ENCODE results near the gene TMEM63B. TPM values are rescaled to one million over a fixed set of nuclear protein-coding genes. Genes with fewer than 3 reads are reported as not detected.

The TMEM63B gene
- polyA plus RNA-seq, 2 of the 4 experiments (the other 2 are of a cell fraction): 21.6 to 24.0 TPM

- TF ChIP-seq NFE2L2 (conservative IDR thresholded peaks at IDR 0.05; ENCODE audit: low read length) (no peak), FOSB (CRISPR knock-in tag; IDR thresholded peaks at IDR 0.05) (no peak), POLR2A (IDR thresholded peaks at IDR 0.05; ENCODE audit: low read length) (no peak), JUNB (IDR thresholded peaks at IDR 0.05) (no peak), CEBPB (IDR thresholded peaks at IDR 0.05) (no peak)
Measured at GRCh38 chr6:44108471-44108870, 18.9 kb upstream of the TMEM63B start (continued).

DNA sequence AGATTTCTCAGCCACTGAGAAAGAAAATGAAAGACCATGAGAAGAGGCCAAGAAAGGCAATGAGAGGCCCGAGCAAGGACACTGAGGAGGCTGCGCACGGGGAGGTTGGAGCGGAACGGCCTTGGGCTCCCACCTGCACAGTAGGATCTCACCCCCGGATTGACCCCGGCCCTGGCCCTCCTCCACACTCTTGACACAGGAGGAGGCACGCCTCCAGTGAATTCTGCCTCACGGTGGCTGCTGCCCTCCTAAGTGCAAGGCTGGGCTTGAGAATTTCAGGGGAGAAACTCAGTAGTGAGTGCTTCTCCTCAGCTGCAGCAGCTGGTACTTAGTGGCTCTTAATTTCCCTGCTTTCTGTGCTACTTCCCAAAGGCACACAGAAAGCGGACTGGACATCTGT is 18.1 kb upstream of the TMEM63B start:
- Histone ChIP-seq H3K9me3 (no peaks in the 10 kb centered on the region), H3K27ac (no peak overlapping the region), H3K4me1 (no peaks in the 10 kb centered on the region), H3K4me3 (no peak overlapping the region), H3K4me2 (no peak overlapping the region)
- ChIA-PET POLR2A (no interaction called here), CTCF (interaction anchor here (0.5 to 6.7 kb wide), 3 partner anchors 8 to 1452 kb away, joined by 3 to 30 read pairs (median 3); no protein-coding TSS in a partner anchor)
- FAIRE-seq (no peak), ATAC-seq (no peak), DNase-seq (ENCODE audit: low read depth in 1 of 2, low spot score in 1 of 2) (no peak)
- WGBS (ENCODE audit: missing lambda C conversion rate): 86% methylated on average over 9 of the region's 10 CpGs
- TF ChIP-seq RAD21 (conservative IDR thresholded peaks at IDR 0.05 in 1 of 2, IDR thresholded peaks at IDR 0.05 in 1 of 2) (no peak), ZNF302 (CRISPR knock-in tag; IDR thresholded peaks at IDR 0.05) (no peak), ZSCAN20 (CRISPR knock-in tag; IDR thresholded peaks at IDR 0.05) (no peak), RNF2 (IDR thresholded peaks at IDR 0.05; ENCODE audit: borderline replicate concordance, low read depth) (no peak), EP300 (IDR thresholded peaks at IDR 0.05) (no peak), NPAS2 (CRISPR knock-in tag; IDR thresholded peaks at IDR 0.05; ENCODE audit: borderline replicate concordance) (no peak), CBX2 (IDR thresholded peaks at IDR 0.05; ENCODE audit: borderline replicate concordance, low read depth) (no peak), BHLHE40 (IDR thresholded peaks at IDR 0.05; ENCODE audit: low read depth, low read length) (no peak), HOXB13 (CRISPR knock-in tag; IDR thresholded peaks at IDR 0.05; ENCODE audit: low read depth) (no peak), POLR2AphosphoS2 (conservative IDR thresholded peaks at IDR 0.05; ENCODE audit: low read length) (no peak), JUNB (IDR thresholded peaks at IDR 0.05) (no peak), FOSL2 (IDR thresholded peaks at IDR 0.05) (no peak), FOSL2 (CRISPR knock-in tag; IDR thresholded peaks at IDR 0.05) (no peak), CEBPB (IDR thresholded peaks at IDR 0.05) (no peak)
- TF ChIP-seq, protein P1, sequence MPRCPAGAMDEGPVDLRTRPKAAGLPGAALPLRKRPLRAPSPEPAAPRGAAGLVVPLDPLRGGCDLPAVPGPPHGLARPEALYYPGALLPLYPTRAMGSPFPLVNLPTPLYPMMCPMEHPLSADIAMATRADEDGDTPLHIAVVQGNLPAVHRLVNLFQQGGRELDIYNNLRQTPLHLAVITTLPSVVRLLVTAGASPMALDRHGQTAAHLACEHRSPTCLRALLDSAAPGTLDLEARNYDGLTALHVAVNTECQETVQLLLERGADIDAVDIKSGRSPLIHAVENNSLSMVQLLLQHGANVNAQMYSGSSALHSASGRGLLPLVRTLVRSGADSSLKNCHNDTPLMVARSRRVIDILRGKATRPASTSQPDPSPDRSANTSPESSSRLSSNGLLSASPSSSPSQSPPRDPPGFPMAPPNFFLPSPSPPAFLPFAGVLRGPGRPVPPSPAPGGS (IDR thresholded peaks at IDR 0.05): no peak
- TF ChIP-seq, protein P2, sequence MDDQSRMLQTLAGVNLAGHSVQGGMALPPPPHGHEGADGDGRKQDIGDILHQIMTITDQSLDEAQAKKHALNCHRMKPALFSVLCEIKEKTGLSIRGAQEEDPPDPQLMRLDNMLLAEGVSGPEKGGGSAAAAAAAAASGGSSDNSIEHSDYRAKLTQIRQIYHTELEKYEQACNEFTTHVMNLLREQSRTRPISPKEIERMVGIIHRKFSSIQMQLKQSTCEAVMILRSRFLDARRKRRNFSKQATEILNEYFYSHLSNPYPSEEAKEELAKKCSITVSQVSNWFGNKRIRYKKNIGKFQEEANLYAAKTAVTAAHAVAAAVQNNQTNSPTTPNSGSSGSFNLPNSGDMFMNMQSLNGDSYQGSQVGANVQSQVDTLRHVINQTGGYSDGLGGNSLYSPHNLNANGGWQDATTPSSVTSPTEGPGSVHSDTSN (IDR thresholded peaks at IDR 0.05): no peak

DNA sequence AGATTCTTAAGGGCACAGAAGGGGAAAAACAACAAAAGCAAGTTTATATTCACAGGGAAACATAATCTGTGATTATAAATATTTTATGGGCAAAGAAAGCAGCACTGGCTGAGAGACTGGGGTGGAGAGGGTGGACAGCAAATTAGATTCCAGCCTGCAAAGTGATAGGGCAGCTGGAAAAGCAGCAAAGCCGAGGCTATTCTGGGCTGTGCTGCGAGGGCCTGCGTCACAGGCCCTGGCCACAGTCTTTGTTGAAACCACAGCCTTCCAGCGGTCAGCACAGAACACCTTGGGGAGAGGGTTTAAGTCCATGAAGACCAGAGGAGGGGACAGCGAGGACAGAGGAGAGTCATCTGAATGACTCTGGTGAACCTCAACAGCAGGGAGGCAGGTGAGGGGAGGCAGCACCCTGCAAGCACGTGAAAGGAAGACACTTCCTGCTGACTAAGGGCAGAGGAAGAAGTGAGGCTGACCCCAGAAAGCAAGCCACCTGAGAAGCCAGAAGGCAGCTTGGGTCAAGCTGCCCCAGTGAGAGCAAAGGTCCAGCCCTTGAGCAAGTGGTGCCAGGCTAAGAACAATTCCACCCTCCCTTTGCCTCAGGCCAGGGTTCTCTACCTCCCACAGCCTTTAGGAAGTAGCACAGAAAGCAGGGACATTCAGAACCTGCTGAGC is 17.2 kb upstream of the TMEM63B start:
- ATAC-seq (no peak), DNase-seq (ENCODE audit: low read depth in 1 of 2, low spot score in 1 of 2) (no peak), FAIRE-seq (no peak)
- Histone ChIP-seq H3K9me3 (no peaks in the 10 kb centered on the region), H3K27ac (no peak overlapping the region), H3K4me1 (no peaks in the 10 kb centered on the region), H3K4me2 (no peak overlapping the region), H3K4me3 (no peak overlapping the region)
- no peak for TF ChIP-seq HDAC2 (IDR thresholded peaks at IDR 0.05)
- no peak for TF ChIP-seq ZC3H11A (IDR thresholded peaks at IDR 0.05)
- no peak for TF ChIP-seq ZSCAN20 (CRISPR knock-in tag; IDR thresholded peaks at IDR 0.05)
- TF ChIP-seq RNF2 (IDR thresholded peaks at IDR 0.05; ENCODE audit: borderline replicate concordance, low read depth): no peak
- TF ChIP-seq, protein P3, sequence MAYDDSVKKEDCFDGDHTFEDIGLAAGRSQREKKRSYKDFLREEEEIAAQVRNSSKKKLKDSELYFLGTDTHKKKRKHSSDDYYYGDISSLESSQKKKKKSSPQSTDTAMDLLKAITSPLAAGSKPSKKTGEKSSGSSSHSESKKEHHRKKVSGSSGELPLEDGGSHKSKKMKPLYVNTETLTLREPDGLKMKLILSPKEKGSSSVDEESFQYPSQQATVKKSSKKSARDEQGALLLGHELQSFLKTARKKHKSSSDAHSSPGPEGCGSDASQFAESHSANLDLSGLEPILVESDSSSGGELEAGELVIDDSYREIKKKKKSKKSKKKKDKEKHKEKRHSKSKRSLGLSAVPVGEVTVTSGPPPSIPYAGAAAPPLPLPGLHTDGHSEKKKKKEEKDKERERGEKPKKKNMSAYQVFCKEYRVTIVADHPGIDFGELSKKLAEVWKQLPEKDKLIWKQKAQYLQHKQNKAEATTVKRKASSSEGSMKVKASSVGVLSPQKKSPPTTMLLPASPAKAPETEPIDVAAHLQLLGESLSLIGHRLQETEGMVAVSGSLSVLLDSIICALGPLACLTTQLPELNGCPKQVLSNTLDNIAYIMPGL (CRISPR knock-in tag; IDR thresholded peaks at IDR 0.05; ENCODE audit: borderline replicate concordance): no peak
- TF ChIP-seq KDM5A (IDR thresholded peaks at IDR 0.05): no peak
- TF ChIP-seq RCOR1 (IDR thresholded peaks at IDR 0.05; ENCODE audit: low read depth, low read length): no peak
- TF ChIP-seq CTCF (IDR thresholded peaks at IDR 0.05): no peak
- TF ChIP-seq NFE2L2 (conservative IDR thresholded peaks at IDR 0.05; ENCODE audit: low read length): no peak
- TF ChIP-seq ATOH8 (CRISPR knock-in tag; IDR thresholded peaks at IDR 0.05; ENCODE audit: low read depth): no peak
- no peak for TF ChIP-seq SMC3 (IDR thresholded peaks at IDR 0.05)
- no peak for TF ChIP-seq FOSB (CRISPR knock-in tag; IDR thresholded peaks at IDR 0.05)
- TF ChIP-seq ZFP36 (IDR thresholded peaks at IDR 0.05; ENCODE audit: borderline replicate concordance, partially characterized antibody): no peak
- no peak for TF ChIP-seq FOXS1 (CRISPR knock-in tag; IDR thresholded peaks at IDR 0.05)
- POLR2A ChIA-PET: no interaction called here
- 86% methylated on average over 6 of the region's 6 CpGs for WGBS (ENCODE audit: missing lambda C conversion rate)
- CTCF ChIA-PET: interaction anchor here (0.5 to 6.7 kb wide), 4 partner anchors 9 to 1451 kb away, joined by 3 to 30 read pairs (median 4); no protein-coding TSS in a partner anchor
